GM19099 (cell line): ENCODE results near the gene IL13.

Experiments used
- POLR2A ChIP-seq: IDR thresholded peaks from 3 replicates; pipeline ENCODE4 v1.6.1; 2011; ENCODE audit warnings: low read depth; ENCODE audit not compliant: insufficient read length; ENCODE audit errors: extremely low read depth

Gene IL13

DNA sequence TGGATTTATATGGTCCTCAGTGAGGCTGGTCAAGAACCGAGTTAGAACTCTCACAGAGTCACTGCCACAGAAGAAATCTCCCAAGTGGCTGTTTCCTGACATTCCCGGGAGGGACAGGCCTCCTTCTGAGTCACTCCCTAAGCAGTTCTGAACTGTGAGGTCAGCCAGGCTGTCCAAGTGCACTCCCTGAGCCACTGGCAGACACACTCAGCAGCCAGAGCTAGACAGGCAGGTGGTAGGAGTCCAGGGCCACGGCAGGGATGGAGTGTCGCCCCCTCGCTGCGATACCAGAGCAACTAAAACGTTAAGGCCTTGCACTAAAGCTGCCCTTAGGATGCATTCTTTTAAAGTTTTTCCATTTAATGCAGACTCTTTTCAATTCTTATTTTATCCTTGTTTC lies 19.2 kb downstream of the IL13 start:
- TF ChIP-seq POLR2A = no peak

GRCh38 chr5:132677682-132678400 lies 19.9 kb downstream of the IL13 start:
- no peak for TF ChIP-seq POLR2A

GRCh38 chr5:132678735-132679134 lies 20.8 kb downstream of the IL13 start:
- TF ChIP-seq POLR2A = no peak

DNA sequence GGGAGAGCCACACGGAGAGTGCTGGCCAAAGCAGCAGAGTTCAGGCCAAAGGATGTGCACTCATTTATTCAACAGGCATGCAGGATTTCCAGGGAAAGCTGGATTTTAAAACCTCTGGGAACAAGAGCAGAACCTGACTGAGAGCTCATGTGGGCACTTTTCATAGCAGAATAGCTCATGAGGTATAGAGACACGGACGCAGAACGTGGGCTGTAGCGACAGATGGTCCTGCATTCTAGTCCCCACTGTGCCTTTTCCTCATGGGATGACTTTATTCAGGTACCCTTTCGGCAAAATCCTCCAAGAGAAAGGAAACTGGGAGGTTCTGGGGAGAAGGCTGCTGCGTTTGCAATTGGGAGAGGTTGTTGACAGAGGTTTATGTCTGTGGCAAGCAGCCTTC lies 21.2 kb downstream of the IL13 start:
- TF ChIP-seq POLR2A = no peak

DNA sequence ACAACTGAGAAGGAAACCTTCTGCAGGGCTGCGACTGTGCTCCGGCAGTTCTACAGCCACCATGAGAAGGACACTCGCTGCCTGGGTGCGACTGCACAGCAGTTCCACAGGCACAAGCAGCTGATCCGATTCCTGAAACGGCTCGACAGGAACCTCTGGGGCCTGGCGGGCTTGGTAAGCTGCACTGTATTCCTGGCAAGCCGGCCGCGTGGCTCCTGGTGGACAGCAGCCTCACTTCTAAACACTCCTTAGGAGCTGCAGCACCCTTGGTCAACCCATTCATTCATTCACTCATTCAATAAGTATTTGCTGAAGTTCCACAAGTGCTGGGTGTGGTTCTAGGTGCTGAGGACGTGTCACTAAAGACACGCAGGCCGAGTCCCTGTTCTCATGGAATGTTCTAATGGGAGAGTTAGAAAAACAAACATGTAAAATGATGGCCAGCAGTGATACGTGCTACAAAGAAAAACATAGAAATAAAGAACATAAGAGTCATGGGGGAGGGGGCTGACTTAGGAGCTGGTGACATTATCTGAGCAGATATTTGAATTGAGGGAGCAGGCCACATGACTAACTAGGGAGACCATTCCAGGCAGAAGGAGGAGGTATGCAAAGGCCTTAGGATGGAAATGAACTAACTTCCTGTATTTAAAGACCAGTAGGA lies 21.9 kb downstream of the IL13 start:
- TF ChIP-seq POLR2A = no peak

DNA sequence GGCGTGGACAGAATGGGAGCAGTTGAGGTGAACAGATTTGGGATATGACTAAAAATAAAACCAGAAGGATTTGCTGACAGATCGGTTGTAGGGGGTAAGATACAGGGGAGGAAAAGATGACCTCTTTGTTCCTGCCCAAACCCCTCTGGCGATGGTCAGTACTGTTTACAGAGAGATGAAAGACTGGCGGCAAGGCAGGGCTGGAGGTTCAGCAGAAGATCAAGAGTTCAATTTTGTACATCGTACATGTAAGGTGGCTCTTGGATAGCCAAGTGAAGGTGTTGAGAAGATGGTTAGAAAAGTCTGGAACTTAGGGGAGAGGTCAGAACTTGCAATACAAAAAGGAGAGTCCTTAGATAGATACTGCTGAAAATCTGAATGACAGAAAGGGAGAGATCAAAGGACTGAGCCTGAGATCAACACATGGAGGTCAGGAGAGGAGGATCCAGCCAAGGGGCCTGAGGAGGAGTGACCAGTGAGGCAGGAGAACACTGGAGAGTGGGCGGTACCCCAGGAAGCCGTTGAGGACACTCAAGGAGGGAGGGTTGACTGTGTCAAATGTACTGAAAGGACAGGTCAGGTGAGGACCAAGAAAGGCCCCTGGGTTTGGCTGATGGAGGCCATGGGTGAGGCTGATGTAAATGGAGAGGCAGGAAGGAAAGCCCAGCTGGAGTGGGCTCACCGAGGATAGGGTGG lies 23.0 kb downstream of the IL13 start:
- TF ChIP-seq POLR2A = no peak

DNA sequence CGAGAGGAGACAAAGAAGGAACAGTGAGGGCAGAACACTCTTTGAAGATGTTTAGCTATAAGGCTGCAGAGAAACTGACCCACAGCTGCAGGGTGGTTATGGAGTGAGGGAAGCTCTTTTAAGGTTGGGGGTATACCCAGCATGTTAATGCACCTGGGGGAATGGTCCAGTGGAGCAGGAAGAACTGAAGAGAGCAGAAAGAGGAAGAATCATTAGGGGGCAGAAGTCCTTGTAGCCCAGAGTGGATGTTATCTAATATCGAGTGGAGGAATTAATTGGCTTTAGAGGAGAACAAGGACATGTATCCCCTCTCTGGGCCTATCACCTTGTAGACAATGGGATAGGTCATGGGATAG lies 23.5 kb downstream of the IL13 start:
- TF ChIP-seq POLR2A = no peak

DNA sequence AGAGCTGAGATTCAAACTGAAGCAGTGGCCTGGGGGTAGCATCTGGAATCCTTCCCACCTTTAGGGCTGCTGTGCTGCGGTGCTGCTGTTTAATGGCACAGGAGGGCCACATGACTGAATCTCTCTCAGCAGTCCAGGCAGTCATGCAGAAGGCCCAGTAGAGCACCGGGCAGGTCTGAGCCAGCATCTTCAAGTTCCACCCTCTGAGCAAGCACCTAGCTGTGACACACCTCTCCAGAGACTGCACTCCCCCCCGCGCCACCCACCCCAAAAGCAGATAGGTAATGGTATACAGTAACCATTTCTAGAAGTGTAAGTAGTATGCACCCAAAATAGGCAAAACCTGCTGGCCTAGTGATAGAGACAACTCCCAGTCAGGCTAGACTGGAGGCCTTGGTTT lies 24.0 kb downstream of the IL13 start:
- no peak for TF ChIP-seq POLR2A

- no peak for TF ChIP-seq POLR2A
Measured at GRCh38 chr5:132684491-132684890, 26.5 kb downstream of the IL13 start.

- TF ChIP-seq POLR2A = no peak
Measured at GRCh38 chr5:132684922-132685720, 27.1 kb downstream of the IL13 start.

GRCh38 chr5:132686193-132686592 lies 28.2 kb downstream of the IL13 start:
- TF ChIP-seq POLR2A = no peak

DNA sequence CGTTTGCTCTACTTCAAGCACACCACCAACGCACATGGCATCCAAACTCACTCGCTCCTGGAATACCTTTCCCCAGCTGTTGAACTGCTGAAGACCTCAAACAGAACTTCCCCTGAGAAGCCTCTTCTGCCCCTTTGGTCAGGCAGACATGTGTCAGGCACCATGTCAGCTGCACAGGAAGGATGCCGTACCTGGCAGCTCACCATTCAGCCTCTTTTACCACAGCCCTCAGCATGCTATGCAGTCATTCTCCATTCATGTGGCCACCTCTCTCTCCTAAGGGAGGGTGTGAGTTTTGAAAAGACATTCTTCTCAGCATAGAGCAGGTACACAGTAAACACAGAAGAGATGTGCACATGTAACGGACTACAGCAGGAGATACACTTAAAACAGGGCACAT lies 30.0 kb downstream of the IL13 start:
- TF ChIP-seq POLR2A = no peak

GRCh38 chr5:132688536-132689339 lies 30.8 kb downstream of the IL13 start:
- TF ChIP-seq POLR2A = peak; percentile 21

- TF ChIP-seq POLR2A = no peak
Measured at GRCh38 chr5:132689513-132689912, 31.5 kb downstream of the IL13 start.
